NT2/D1 (cell line): Measurements from ENCODE around the gene CHRM2.

Source experiments
- SUZ12 ChIP-seq: IDR thresholded peaks from 2 replicates; pipeline ENCODE4 v1.6.1; 2011; ENCODE audit not compliant: insufficient read length, insufficient read depth; ENCODE audit errors: extremely low read depth
- YY1 ChIP-seq: IDR thresholded peaks from 2 replicates; pipeline ENCODE4 v1.6.1; 2011; ENCODE audit not compliant: insufficient read length, insufficient read depth
- ZNF274 ChIP-seq: IDR thresholded peaks from 2 replicates; pipeline ENCODE4 v1.6.1; 2011; ENCODE audit warnings: mild to moderate bottlenecking, low read depth, low read length

GRCh38 chr7:137040745-137041144 is 172.3 kb downstream of the CHRM2 start:
- no peak for TF ChIP-seq SUZ12
- no peak for TF ChIP-seq ZNF274
- no peak for TF ChIP-seq YY1
